ENCODE data around the gene RBMS1. TPM values are rescaled to one million over a fixed set of nuclear protein-coding genes. Genes with fewer than 3 reads are reported as not detected.

Gene RBMS1
- total and polyA plus RNA-seq, 8 donors, result 91.7 to 133 (median 119) TPM

DNA sequence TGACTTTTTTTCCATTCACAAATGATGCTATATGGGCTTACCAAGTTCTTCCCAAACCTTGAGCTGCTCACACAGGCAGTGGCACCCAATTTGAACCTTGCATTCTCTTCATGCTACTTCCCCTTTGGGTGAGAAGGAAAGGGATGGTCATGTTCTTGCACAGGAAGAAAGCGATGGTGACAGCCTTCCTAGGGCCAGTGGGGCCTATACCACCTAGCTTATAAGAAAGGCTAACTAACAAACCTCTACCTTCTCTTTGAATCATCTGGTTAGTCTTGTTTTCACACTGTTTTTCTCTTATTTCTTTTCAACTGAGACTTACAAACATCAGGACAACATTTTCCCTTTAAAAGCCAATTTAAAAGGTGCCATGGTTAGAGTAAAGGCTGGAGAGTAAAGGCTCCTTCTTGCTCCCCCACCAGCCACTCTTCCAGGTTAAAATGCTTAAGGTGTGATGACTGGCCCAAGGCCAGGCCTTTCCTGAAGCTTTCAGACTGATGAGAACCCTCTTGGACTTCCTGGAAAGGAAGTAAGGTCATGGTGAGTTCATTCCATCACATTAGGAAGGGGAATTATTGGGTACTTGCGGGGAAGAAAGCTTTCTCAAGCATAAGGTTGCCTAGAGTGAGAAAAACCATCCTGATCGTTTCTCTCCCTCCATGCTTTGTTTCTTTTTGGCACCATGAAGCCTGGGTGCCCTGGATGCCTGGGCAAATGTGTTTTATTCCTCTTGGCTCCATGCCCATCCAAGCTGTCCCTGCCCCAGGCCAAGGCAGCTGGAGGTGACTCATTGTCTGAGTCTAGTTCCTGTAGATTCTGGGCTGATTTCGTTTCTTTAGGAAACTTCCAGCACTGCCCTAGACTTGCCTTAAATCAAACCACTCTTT lies 252.1 kb downstream of the RBMS1 start:
- H3K27ac ChIP-seq, result peak overlapping the region; percentile 60 to 68
- peaks cover 4 to 21% of the 10 kb centered on the region in 2 donors for H3K4me1 ChIP-seq
- DNase-seq (peak in 1 of 4 donors; percentile 66), ATAC-seq (peak; percentile 76)
- no peaks in the 10 kb centered on the region for H3K36me3 ChIP-seq
- intact Hi-C loops (cut with DNase I), result no loop called here
- TF ChIP-seq, protein P1, sequence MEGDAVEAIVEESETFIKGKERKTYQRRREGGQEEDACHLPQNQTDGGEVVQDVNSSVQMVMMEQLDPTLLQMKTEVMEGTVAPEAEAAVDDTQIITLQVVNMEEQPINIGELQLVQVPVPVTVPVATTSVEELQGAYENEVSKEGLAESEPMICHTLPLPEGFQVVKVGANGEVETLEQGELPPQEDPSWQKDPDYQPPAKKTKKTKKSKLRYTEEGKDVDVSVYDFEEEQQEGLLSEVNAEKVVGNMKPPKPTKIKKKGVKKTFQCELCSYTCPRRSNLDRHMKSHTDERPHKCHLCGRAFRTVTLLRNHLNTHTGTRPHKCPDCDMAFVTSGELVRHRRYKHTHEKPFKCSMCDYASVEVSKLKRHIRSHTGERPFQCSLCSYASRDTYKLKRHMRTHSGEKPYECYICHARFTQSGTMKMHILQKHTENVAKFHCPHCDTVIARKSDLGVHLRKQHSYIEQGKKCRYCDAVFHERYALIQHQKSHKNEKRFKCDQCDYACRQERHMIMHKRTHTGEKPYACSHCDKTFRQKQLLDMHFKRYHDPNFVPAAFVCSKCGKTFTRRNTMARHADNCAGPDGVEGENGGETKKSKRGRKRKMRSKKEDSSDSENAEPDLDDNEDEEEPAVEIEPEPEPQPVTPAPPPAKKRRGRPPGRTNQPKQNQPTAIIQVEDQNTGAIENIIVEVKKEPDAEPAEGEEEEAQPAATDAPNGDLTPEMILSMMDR (IDR thresholded peaks at IDR 0.05), result no peak
- H3K4me3 ChIP-seq, result no peak overlapping the region
- no peaks in the 10 kb centered on the region for H3K9me3 ChIP-seq
- H3K27me3 ChIP-seq, result no peaks in the 10 kb centered on the region

DNA sequence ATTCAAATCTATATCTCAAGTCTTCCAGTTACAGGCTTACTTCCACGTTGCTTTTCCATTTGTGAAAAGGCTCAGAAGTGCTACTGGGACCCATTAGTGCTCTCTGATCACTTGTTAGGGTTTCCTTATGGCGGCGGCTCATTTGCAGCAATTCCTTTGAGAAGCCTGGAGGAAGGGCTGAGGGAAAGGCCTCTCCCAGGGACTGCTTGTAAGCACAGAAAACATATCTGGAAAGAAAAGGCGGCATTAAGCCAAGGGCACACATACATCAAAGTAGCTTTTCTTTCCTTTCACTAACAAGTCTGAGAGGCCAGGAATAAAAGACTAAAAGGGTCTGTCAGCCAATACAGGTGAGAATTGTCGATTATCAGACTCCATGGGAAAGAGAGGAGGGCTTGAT lies 254.2 kb downstream of the RBMS1 start:
- Histone ChIP-seq H3K9me3 (no peaks in the 10 kb centered on the region), H3K27ac (no peak overlapping the region), H3K27me3 (no peaks in the 10 kb centered on the region), H3K36me3 (no peaks in the 10 kb centered on the region), H3K4me3 (no peak overlapping the region), H3K4me1 (peaks cover 4 to 16% of the 10 kb centered on the region in 2 donors)
- ATAC-seq (no peak), DNase-seq (no peak)
- TF ChIP-seq, protein P1 (IDR thresholded peaks at IDR 0.05), result no peak
- intact Hi-C loops (cut with DNase I), result no loop called here

DNA sequence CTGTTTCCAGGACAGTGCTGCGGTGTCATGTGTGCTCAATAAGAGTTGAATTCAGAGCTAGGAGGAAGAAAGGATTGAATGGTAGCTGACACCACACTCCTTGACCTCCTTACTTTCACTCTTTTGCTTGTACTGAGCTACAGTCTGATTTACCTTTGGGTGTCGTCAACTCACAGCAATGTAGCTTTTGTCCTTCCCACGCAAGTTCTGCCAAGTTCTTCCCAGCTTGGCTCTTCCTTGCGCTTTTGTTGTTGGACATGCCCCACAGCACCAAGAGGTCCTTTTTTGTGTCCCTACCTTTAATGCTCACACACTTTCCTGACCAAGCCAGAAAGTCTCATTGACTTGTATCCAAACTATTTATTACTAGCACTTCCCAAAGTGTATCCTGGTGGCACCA lies 255.2 kb downstream of the RBMS1 start:
- Histone ChIP-seq H3K27ac (no peak overlapping the region), H3K4me1 (peaks cover 4 to 17% of the 10 kb centered on the region in 2 donors), H3K4me3 (no peak overlapping the region), H3K9me3 (no peaks in the 10 kb centered on the region), H3K36me3 (no peaks in the 10 kb centered on the region), H3K27me3 (no peaks in the 10 kb centered on the region)
- TF ChIP-seq, protein P1 (IDR thresholded peaks at IDR 0.05), result no peak
- no peak for ATAC-seq
- intact Hi-C loops (cut with DNase I), result no loop called here
- DNase-seq, result no peak

DNA sequence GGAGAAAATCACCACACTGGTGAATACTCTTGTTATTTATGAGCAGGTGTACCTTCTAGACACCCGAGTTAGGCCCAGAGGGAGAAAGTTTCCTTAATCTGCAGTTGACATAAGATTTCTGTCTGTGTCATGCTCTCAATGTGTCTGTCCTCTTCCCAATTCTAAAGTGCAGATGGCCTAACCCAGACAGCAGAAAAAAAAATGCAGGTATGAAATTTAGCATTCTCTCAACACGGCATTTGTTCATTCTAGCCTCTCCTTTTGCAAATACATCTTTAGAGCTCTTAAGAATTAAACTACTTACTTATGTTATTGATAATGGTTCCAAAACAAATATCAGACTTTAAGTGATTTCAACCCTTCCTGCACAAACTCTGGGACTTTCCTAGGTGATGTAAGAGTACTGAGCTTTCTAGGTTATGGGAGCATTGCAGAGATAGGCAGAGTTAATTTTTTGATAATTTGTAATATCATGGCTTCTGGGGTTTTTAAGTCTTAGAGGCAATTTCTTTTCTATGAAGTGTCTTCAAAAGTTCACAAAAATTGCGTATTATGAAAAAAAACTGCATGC lies 260.6 kb downstream of the RBMS1 start:
- no peak for DNase-seq
- Histone ChIP-seq H3K36me3 (no peaks in the 10 kb centered on the region), H3K9me3 (no peaks in the 10 kb centered on the region), H3K4me3 (no peak overlapping the region), H3K27me3 (no peaks in the 10 kb centered on the region), H3K27ac (peak overlapping the region; percentile 0 to 69), H3K4me1 (peaks cover 0 to 16% of the 10 kb centered on the region in 2 donors)
- peak; percentile 65 for ATAC-seq
- TF ChIP-seq, protein P1 (IDR thresholded peaks at IDR 0.05), result no peak
- intact Hi-C loops (cut with DNase I), result no loop called here

DNA sequence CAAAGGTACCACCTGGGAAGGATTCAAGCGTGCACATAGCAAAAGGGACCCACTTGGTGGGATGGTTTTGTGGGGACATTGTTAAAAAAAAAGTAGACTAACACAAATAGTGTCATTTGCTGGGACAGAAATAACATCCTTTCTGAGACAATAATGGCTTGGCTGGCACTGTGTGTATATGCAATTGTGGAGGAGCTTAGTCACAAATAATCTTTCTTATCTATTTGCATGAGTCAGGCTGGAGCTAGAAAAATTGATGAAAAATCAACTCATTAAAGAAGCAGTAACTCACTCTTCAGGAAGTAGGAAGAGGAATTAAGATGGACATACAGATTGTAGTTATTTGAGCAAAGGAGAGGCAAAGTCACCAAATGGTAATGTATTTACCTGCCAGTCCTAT lies 264.0 kb downstream of the RBMS1 start:
- Histone ChIP-seq H3K4me1 (peaks cover 4 to 16% of the 10 kb centered on the region in 2 donors), H3K36me3 (no peaks in the 10 kb centered on the region), H3K9me3 (no peaks in the 10 kb centered on the region), H3K4me3 (no peak overlapping the region), H3K27me3 (no peaks in the 10 kb centered on the region), H3K27ac (peak overlapping the region; percentile 61 to 65)
- ATAC-seq, result no peak
- intact Hi-C loops (cut with DNase I), result no loop called here
- DNase-seq, result no peak
- TF ChIP-seq, protein P1 (IDR thresholded peaks at IDR 0.05), result no peak

All from left lung (tissue), 10 donors.